Hematopoietic multipotent progenitor cell treated with erythropoietin and hydrocortisone succinate and interleukin-3 and kit ligand, for 8 days (in vitro differentiated cells): ENCODE data around the gene TMEM123.

Experiments used
- DNase-seq: peaks from one replicate; pipeline ENCODE4 v3.0.0-alpha.2; 2015

The TMEM123 gene

GRCh38 chr11:102422817-102423712 lies 29.5 kb downstream of the TMEM123 start:
- DNase-seq: no peak

GRCh38 chr11:102421261-102421660 lies 31.3 kb downstream of the TMEM123 start:
- no peak for DNase-seq

GRCh38 chr11:102420547-102420946 lies 32.0 kb downstream of the TMEM123 start:
- no peak for DNase-seq

- DNase-seq: no peak
These were observed 33.4 kb downstream of the TMEM123 start for GRCh38 chr11:102419181-102419580.

GRCh38 chr11:102416976-102417375 lies 35.6 kb downstream of the TMEM123 start:
- DNase-seq: no peak

GRCh38 chr11:102415304-102415916 lies 37.2 kb downstream of the TMEM123 start:
- no peak for DNase-seq

- no peak for DNase-seq
These were observed 38.0 kb downstream of the TMEM123 start for GRCh38 chr11:102414559-102414958.

- no peak for DNase-seq
These were observed 39.1 kb downstream of the TMEM123 start for GRCh38 chr11:102413497-102413896.

- no peak for DNase-seq
These were observed 41.4 kb downstream of the TMEM123 start for GRCh38 chr11:102411142-102411541.

- no peak for DNase-seq
These were observed 42.2 kb downstream of the TMEM123 start for GRCh38 chr11:102410382-102410784.

GRCh38 chr11:102408339-102408738 lies 44.2 kb downstream of the TMEM123 start:
- no peak for DNase-seq

GRCh38 chr11:102407901-102408300 lies 44.7 kb downstream of the TMEM123 start:
- no peak for DNase-seq

GRCh38 chr11:102406099-102406498 lies 46.5 kb downstream of the TMEM123 start:
- DNase-seq: no peak

- no peak for DNase-seq
These were observed 47.1 kb downstream of the TMEM123 start for GRCh38 chr11:102405501-102405900.

- DNase-seq: no peak
These were observed 50.0 kb downstream of the TMEM123 start for GRCh38 chr11:102402548-102402947.

- no peak for DNase-seq
These were observed 50.7 kb downstream of the TMEM123 start for GRCh38 chr11:102401905-102402304.

GRCh38 chr11:102400603-102401002 lies 52.0 kb downstream of the TMEM123 start:
- no peak for DNase-seq

- DNase-seq: no peak
These were observed 53.4 kb downstream of the TMEM123 start for GRCh38 chr11:102399189-102399588.

- no peak for DNase-seq
These were observed 54.3 kb downstream of the TMEM123 start for GRCh38 chr11:102398297-102398696.

- DNase-seq: no peak
These were observed 55.6 kb downstream of the TMEM123 start for GRCh38 chr11:102396708-102397563.

GRCh38 chr11:102395720-102396393 lies 56.7 kb downstream of the TMEM123 start:
- no peak for DNase-seq

- no peak for DNase-seq
These were observed 59.3 kb downstream of the TMEM123 start for GRCh38 chr11:102393272-102393730.
